Osteocyte (in vitro differentiated cells): ENCODE data around the gene AQP12B. TPM values are rescaled to one million over a fixed set of nuclear protein-coding genes. Genes with fewer than 3 reads are reported as not detected.
"Not testable (repeated sequence)": the region's sequence is repeated elsewhere in the genome, so short reads cannot be mapped to it uniquely, and the experiment has no call there.

Experiments used
- DNase-seq: peaks from one replicate; pipeline ENCODE4 v3.0.0; 2021; ENCODE audit warnings: mixed read lengths; ENCODE audit not compliant: unreplicated experiment; ENCODE audit errors: extremely low spot score
- H3K27ac Mint-ChIP-seq: one replicate; pipeline ENCODE4 v1.8.0; 2021; ENCODE audit warnings: mild to moderate bottlenecking, mixed read lengths; ENCODE audit not compliant: unreplicated experiment
- H3K27me3 Mint-ChIP-seq: one replicate; pipeline ENCODE4 v1.8.0; 2021; ENCODE audit warnings: mixed read lengths; ENCODE audit not compliant: unreplicated experiment
- H3K36me3 Mint-ChIP-seq: one replicate; pipeline ENCODE4 v1.8.0; 2021; ENCODE audit warnings: mixed read lengths; ENCODE audit not compliant: unreplicated experiment
- H3K4me1 Mint-ChIP-seq: one replicate; pipeline ENCODE4 v1.8.0; 2021; ENCODE audit warnings: mixed read lengths; ENCODE audit not compliant: unreplicated experiment
- H3K4me3 Mint-ChIP-seq: one replicate; pipeline ENCODE4 v1.8.0; 2021; ENCODE audit warnings: mild to moderate bottlenecking, moderate library complexity, mixed read lengths; ENCODE audit not compliant: unreplicated experiment
- H3K9me3 Mint-ChIP-seq: one replicate; pipeline ENCODE4 v1.8.0; 2021; ENCODE audit warnings: mixed read lengths; ENCODE audit not compliant: unreplicated experiment
- CTCF ChIP-seq: fragments of 200-600 bp; sonication (generic); IDR thresholded peaks from 2 replicates; pipeline ENCODE4 v1.5.0; 2021; ENCODE audit warnings: antibody characterized with exemption, mild to moderate bottlenecking, moderate library complexity
- total RNA-seq: library from RNA; stranded (reverse); gene quantifications from 2 replicates; pipeline ENCODE4 v1.2.1, GENCODE V29; 2021

Gene AQP12B
- total RNA-seq, 1 donor from 2014 or later: not detected

- no peaks in the 10 kb centered on the region for H3K9me3 Mint-ChIP-seq
- no peaks in the 10 kb centered on the region for H3K4me1 Mint-ChIP-seq
- no peak overlapping the region for H3K27ac Mint-ChIP-seq
- H3K4me3 Mint-ChIP-seq: no peak overlapping the region
- H3K36me3 Mint-ChIP-seq: peaks cover 2% of the 10 kb centered on the region
- no peak for TF ChIP-seq CTCF
- no peak for DNase-seq
- H3K27me3 Mint-ChIP-seq: peaks cover 52% of the 10 kb centered on the region
Measured at GRCh38 chr2:240670950-240671349, 11.7 kb downstream of the AQP12B start.

GRCh38 chr2:240670402-240670801, 12.3 kb downstream of the AQP12B start:
- H3K36me3 Mint-ChIP-seq: peaks cover 2% of the 10 kb centered on the region
- peaks cover 55% of the 10 kb centered on the region for H3K27me3 Mint-ChIP-seq
- peak; percentile 25 for DNase-seq
- H3K27ac Mint-ChIP-seq: no peak overlapping the region
- no peak for TF ChIP-seq CTCF
- H3K4me1 Mint-ChIP-seq: no peaks in the 10 kb centered on the region
- no peak overlapping the region for H3K4me3 Mint-ChIP-seq
- H3K9me3 Mint-ChIP-seq: no peaks in the 10 kb centered on the region

- Mint-ChIP-seq H3K27ac (no peak overlapping the region), H3K4me3 (no peak overlapping the region), H3K9me3 (peaks cover 8% of the 10 kb centered on the region), H3K4me1 (no peaks in the 10 kb centered on the region), H3K27me3 (peaks cover 49% of the 10 kb centered on the region), H3K36me3 (peaks cover 2% of the 10 kb centered on the region)
- peak; percentile 17 for DNase-seq
- TF ChIP-seq CTCF: no peak
Measured at GRCh38 chr2:240664622-240665021, 18.1 kb downstream of the AQP12B start.

GRCh38 chr2:240663546-240664190, 19.0 kb downstream of the AQP12B start:
- Mint-ChIP-seq H3K36me3 (peaks cover 2% of the 10 kb centered on the region), H3K4me3 (no peak overlapping the region), H3K27me3 (peaks cover 53% of the 10 kb centered on the region), H3K9me3 (peaks cover 8% of the 10 kb centered on the region), H3K27ac (no peak overlapping the region), H3K4me1 (no peaks in the 10 kb centered on the region)
- peak; percentile 68 for DNase-seq
- TF ChIP-seq CTCF: peak; percentile 18

- DNase-seq: peak; percentile 42
- Mint-ChIP-seq H3K36me3 (peaks cover 2% of the 10 kb centered on the region), H3K27me3 (peaks cover 45% of the 10 kb centered on the region), H3K9me3 (peaks cover 8% of the 10 kb centered on the region), H3K4me3 (no peak overlapping the region), H3K4me1 (no peaks in the 10 kb centered on the region), H3K27ac (no peak overlapping the region)
- no peak for TF ChIP-seq CTCF
Measured at GRCh38 chr2:240662681-240663080, 20.0 kb downstream of the AQP12B start.

- H3K27me3 Mint-ChIP-seq: peaks cover 37% of the 10 kb centered on the region
- H3K36me3 Mint-ChIP-seq, H3K9me3 Mint-ChIP-seq, H3K27ac Mint-ChIP-seq, H3K4me1 Mint-ChIP-seq, H3K4me3 Mint-ChIP-seq, DNase-seq: not testable (repeated sequence)
Measured at GRCh38 chr2:240659883-240660282, 22.8 kb downstream of the AQP12B start.
